Measurements from ENCODE around the gene SLC6A6. TPM values are rescaled to one million over a fixed set of nuclear protein-coding genes. Genes with fewer than 3 reads are reported as not detected.
A peak's percentile ranks its signal among the peaks of the same experiment; 100 is the strongest.

SLC6A6 gene
- total RNA-seq, 3 donors from 2014 or later = 22.1 to 52.4 (median 27.5) TPM

GRCh38 chr3:14411988-14412387 is 9.6 kb downstream of the SLC6A6 start:
- TF ChIP-seq POLR2A (IDR thresholded peaks at IDR 0.05) (no peak), POLR2AphosphoS5 (IDR thresholded peaks at IDR 0.05) (no peak), CTCF (IDR thresholded peaks at IDR 0.05) (no peak)
- Histone ChIP-seq H3K4me3 (no peak overlapping the region), H3K4me1 (no peaks in the 10 kb centered on the region), H3K27ac (no peak overlapping the region), H3K27me3 (no peaks in the 10 kb centered on the region), H3K9me3 (no peaks in the 10 kb centered on the region), H3K36me3 (no peaks in the 10 kb centered on the region)
- intact Hi-C loops (cut with DNase I; ENCODE audit: low total_unique reads) = no loop called here
- no peak for DNase-seq (ENCODE audit: low spot score in 2 of 2)

GRCh38 chr3:14412831-14413380 is 10.5 kb downstream of the SLC6A6 start:
- H3K4me1 ChIP-seq = no peaks in the 10 kb centered on the region
- H3K9me3 ChIP-seq = no peaks in the 10 kb centered on the region
- H3K4me3 ChIP-seq = no peak overlapping the region
- peak overlapping the region in 1 of 2 donors; percentile 43 for H3K27ac ChIP-seq
- no peaks in the 10 kb centered on the region for H3K27me3 ChIP-seq
- H3K36me3 ChIP-seq = no peaks in the 10 kb centered on the region
- no peak for TF ChIP-seq POLR2A (IDR thresholded peaks at IDR 0.05)
- TF ChIP-seq POLR2AphosphoS5 (IDR thresholded peaks at IDR 0.05) = no peak
- TF ChIP-seq CTCF (IDR thresholded peaks at IDR 0.05) = no peak
- DNase-seq (ENCODE audit: low spot score in 2 of 2) = no peak
- intact Hi-C loops (cut with DNase I; ENCODE audit: low total_unique reads) = no loop called here

GRCh38 chr3:14413381-14414071 is 11.1 kb downstream of the SLC6A6 start:
- peak overlapping the region in 1 of 2 donors; percentile 43 for H3K27ac ChIP-seq
- no peaks in the 10 kb centered on the region for H3K36me3 ChIP-seq
- no peak for DNase-seq (ENCODE audit: low spot score in 2 of 2)
- no peaks in the 10 kb centered on the region for H3K4me1 ChIP-seq
- no peaks in the 10 kb centered on the region for H3K27me3 ChIP-seq
- H3K4me3 ChIP-seq = no peak overlapping the region
- H3K9me3 ChIP-seq = no peaks in the 10 kb centered on the region
- intact Hi-C loops (cut with DNase I; ENCODE audit: low total_unique reads) = no loop called here
- no peak for TF ChIP-seq POLR2AphosphoS5 (IDR thresholded peaks at IDR 0.05)
- TF ChIP-seq POLR2A (IDR thresholded peaks at IDR 0.05) = no peak
- no peak for TF ChIP-seq CTCF (IDR thresholded peaks at IDR 0.05)

- intact Hi-C loops (cut with DNase I; ENCODE audit: low total_unique reads) = no loop called here
- no peak for DNase-seq (ENCODE audit: low spot score in 2 of 2)
- no peaks in the 10 kb centered on the region for H3K4me1 ChIP-seq
- H3K9me3 ChIP-seq = no peaks in the 10 kb centered on the region
- H3K27ac ChIP-seq = peak overlapping the region; percentile 25 to 67
- no peaks in the 10 kb centered on the region for H3K27me3 ChIP-seq
- TF ChIP-seq POLR2AphosphoS5 (IDR thresholded peaks at IDR 0.05) (no peak), CTCF (IDR thresholded peaks at IDR 0.05) (no peak), POLR2A (IDR thresholded peaks at IDR 0.05) (no peak)
- H3K36me3 ChIP-seq = no peaks in the 10 kb centered on the region
- no peak overlapping the region for H3K4me3 ChIP-seq
Measured at GRCh38 chr3:14414846-14415464, 12.5 kb downstream of the SLC6A6 start.

- H3K4me1 ChIP-seq = no peaks in the 10 kb centered on the region
Measured at GRCh38 chr3:14415501-14415900, 13.1 kb downstream of the SLC6A6 start.

More at GRCh38 chr3:14415501-14415900, 13.1 kb downstream of the SLC6A6 start:
- H3K27me3 ChIP-seq = no peaks in the 10 kb centered on the region
- TF ChIP-seq POLR2AphosphoS5 (IDR thresholded peaks at IDR 0.05) (no peak), CTCF (IDR thresholded peaks at IDR 0.05) (no peak), POLR2A (IDR thresholded peaks at IDR 0.05) (no peak)
- no peak for DNase-seq (ENCODE audit: low spot score in 2 of 2)
- H3K9me3 ChIP-seq = no peaks in the 10 kb centered on the region
- H3K27ac ChIP-seq = peak overlapping the region; percentile 25 to 67
- intact Hi-C loops (cut with DNase I; ENCODE audit: low total_unique reads) = no loop called here
- H3K4me3 ChIP-seq = no peak overlapping the region
- H3K36me3 ChIP-seq = no peaks in the 10 kb centered on the region

Measured in breast epithelium (tissue), 4 donors.